Progenitor cell of endocrine pancreas (in vitro differentiated cells): ENCODE measurements around the gene UBA52. TPM values are rescaled to one million over a fixed set of nuclear protein-coding genes. Genes with fewer than 3 reads are reported as not detected.

ENCODE experiments used
- DNase-seq: peaks from one replicate; pipeline ENCODE4 v3.0.0; 2021; ENCODE audit warnings: low spot score; ENCODE audit not compliant: unreplicated experiment
- H3K27ac Mint-ChIP-seq: 2 replicates; pipeline ENCODE4 v1.8.0; 2021; ENCODE audit warnings: mild to moderate bottlenecking, moderate library complexity, mixed read lengths
- H3K27me3 Mint-ChIP-seq: 2 replicates; pipeline ENCODE4 v1.8.0; 2021; ENCODE audit warnings: mixed read lengths
- H3K36me3 Mint-ChIP-seq: 2 replicates; pipeline ENCODE4 v1.8.0; 2022; ENCODE audit warnings: mixed read lengths; ENCODE audit not compliant: insufficient read depth
- H3K4me1 Mint-ChIP-seq: 2 replicates; pipeline ENCODE4 v1.8.0; 2021; ENCODE audit warnings: low read depth, mixed read lengths
- H3K4me3 Mint-ChIP-seq: 2 replicates; pipeline ENCODE4 v1.8.0; 2021; ENCODE audit warnings: low read depth, mild to moderate bottlenecking, moderate library complexity, mixed read lengths
- H3K9me3 Mint-ChIP-seq: 2 replicates; pipeline ENCODE4 v1.8.0; 2021; ENCODE audit warnings: low read depth, mixed read lengths
- CTCF ChIP-seq: fragments of 200-600 bp; sonication (generic); IDR thresholded peaks from one replicate; pipeline ENCODE4 v1.5.0; 2021; ENCODE audit warnings: antibody characterized with exemption, mild to moderate bottlenecking; ENCODE audit not compliant: unreplicated experiment
- total RNA-seq: library from RNA; stranded (reverse); gene quantifications from 2 replicates; pipeline ENCODE4 v1.2.1, GENCODE V29; 2021

The UBA52 gene
- total RNA-seq, 1 donor from 2014 or later: 968 TPM

- no peaks in the 10 kb centered on the region for H3K4me1 Mint-ChIP-seq
- H3K36me3 Mint-ChIP-seq: no peaks in the 10 kb centered on the region
- peaks cover 22% of the 10 kb centered on the region for H3K27me3 Mint-ChIP-seq
- peaks cover 4% of the 10 kb centered on the region for H3K9me3 Mint-ChIP-seq
- TF ChIP-seq CTCF: no peak
- no peak overlapping the region for H3K27ac Mint-ChIP-seq
- DNase-seq: no peak
- no peak overlapping the region for H3K4me3 Mint-ChIP-seq
These were observed 49.2 kb downstream of the UBA52 start for GRCh38 chr19:18620902-18621301.

GRCh38 chr19:18626906-18627305 lies 55.2 kb downstream of the UBA52 start:
- no peak overlapping the region for H3K4me3 Mint-ChIP-seq
- DNase-seq: no peak
- H3K36me3 Mint-ChIP-seq: no peaks in the 10 kb centered on the region
- H3K9me3 Mint-ChIP-seq: no peaks in the 10 kb centered on the region
- no peak overlapping the region for H3K27ac Mint-ChIP-seq
- TF ChIP-seq CTCF: no peak
- no peaks in the 10 kb centered on the region for H3K4me1 Mint-ChIP-seq
- peaks cover 24% of the 10 kb centered on the region for H3K27me3 Mint-ChIP-seq

Other genes with a start within 250 kb of the UBA52 start
- 150 and 154 TPM in 2 replicates for gene LSM4, start 248.8 kb upstream of the UBA52 start, total RNA-seq
- 43.5 and 51.3 TPM in 2 replicates for gene PGPEP1, start 231.3 kb upstream of the UBA52 start, total RNA-seq
- gene GDF15, start 185.7 kb upstream of the UBA52 start, total RNA-seq: 10.5 and 14.4 TPM in 2 replicates
- not detected in 2 replicates for gene LRRC25, start 174.2 kb upstream of the UBA52 start, total RNA-seq
- gene SSBP4, start 152.5 kb upstream of the UBA52 start, total RNA-seq: 57.7 and 61.8 TPM in 2 replicates
- 234 TPM in 2 replicates for gene ISYNA1, start 133.7 kb upstream of the UBA52 start, total RNA-seq
- 13.8 and 15.5 TPM in 2 replicates for gene ELL, start 49.8 kb upstream of the UBA52 start, total RNA-seq
- 216 and 220 TPM in 2 replicates for gene FKBP8, start 28.3 kb upstream of the UBA52 start, total RNA-seq
- gene KXD1, start 14.0 kb upstream of the UBA52 start, total RNA-seq: 77.7 and 82.8 TPM in 2 replicates
- 66.5 and 67.4 TPM in 2 replicates for gene REX1BD, start 16.9 kb downstream of the UBA52 start, total RNA-seq
- gene CRLF1, start 34.9 kb downstream of the UBA52 start, total RNA-seq: 4.4 and 6.0 TPM in 2 replicates
- gene TMEM59L, start 41.0 kb downstream of the UBA52 start, total RNA-seq: 5.0 and 6.4 TPM in 2 replicates
- gene KLHL26, start 65.2 kb downstream of the UBA52 start, total RNA-seq: 11.6 and 12.3 TPM in 2 replicates
- gene CRTC1, start 111.8 kb downstream of the UBA52 start, total RNA-seq: 39.5 and 39.7 TPM in 2 replicates
- gene COMP, start 219.4 kb downstream of the UBA52 start, total RNA-seq: 0.13 and 0.24 TPM in 2 replicates